NCI-H69 (cell line): ENCODE data around the gene ASB1.

Experiments
- DNase-seq: peaks from one replicate; lab custom pipeline; 2025; lab: John Stamatoyannopoulos, UW

ASB1 gene

DNA sequence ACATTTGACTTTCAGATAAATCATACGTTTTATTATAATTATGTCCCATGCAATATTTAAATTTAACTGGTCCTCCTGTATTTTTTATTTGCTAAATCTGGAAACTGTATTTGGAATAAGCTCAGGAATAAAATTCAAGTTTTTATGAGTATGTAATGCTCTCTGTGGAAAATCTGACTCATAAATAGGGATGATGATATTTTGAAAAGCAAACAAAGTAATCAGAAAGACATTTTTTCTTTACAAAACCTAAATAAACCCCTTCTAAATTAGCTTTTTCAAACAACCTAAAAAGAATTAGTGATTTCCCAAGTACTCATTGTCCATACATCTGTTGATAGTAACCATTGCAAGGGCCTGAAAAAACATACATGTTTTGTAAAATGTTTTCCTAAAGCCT is 41.1 kb downstream of the ASB1 start:
- DNase-seq: no peak

DNA sequence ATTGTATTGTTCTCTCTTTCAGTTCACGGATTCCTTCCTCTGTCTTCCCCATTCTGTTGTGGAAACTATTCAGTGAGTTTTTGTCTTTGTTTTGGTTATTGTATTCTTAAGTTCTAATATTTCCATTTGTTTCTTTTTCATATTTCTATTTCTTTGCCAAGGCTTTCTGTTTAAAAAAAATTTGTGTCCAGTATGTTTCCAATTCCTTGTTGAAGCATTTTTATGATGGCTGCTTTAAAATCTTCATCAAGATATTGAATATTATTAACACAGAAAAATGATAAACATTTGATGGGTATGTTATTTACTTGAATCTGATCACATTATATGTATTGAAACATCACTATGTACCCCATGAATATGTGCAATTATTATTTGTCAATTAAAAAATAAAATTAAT is 42.4 kb downstream of the ASB1 start:
- no peak for DNase-seq

DNA sequence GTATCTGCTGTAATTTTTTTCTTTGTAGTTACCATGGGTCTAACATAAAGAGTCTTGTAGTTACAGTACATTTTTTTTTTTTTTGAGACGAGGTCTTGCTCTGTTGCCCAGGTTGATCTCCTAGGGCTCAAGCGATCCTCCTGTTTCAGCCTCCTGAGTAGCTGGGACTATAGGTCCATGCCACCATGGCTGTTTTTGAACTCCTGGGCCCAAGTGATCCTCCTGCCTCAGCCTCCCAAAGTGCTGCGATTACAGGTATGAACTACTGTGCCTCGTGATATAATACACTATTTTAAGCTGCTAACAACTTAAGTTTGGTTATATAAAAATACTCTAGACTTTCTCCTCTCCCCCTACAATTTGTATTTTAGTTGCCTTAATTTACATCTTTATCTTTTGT is 46.3 kb downstream of the ASB1 start:
- DNase-seq: no peak

DNA sequence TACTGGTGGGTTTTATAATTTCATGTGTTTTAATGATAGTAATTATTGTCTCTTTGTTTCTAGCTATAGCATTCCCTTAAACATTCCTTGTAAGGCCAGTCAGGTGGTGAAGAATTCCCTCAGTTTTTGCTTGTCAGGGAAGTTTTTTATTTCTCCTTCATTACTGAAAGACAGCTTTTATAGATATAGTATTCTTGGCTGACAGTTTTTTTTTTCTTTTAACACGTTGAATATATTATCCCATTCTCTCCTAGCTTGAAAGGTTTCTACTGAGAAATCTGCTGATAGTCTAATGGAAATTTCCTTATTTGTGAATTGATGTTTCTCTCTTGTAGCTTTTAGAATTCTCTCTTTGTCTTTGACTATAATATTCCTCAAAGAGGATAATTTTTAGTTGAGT is 46.8 kb downstream of the ASB1 start:
- no peak for DNase-seq

DNA sequence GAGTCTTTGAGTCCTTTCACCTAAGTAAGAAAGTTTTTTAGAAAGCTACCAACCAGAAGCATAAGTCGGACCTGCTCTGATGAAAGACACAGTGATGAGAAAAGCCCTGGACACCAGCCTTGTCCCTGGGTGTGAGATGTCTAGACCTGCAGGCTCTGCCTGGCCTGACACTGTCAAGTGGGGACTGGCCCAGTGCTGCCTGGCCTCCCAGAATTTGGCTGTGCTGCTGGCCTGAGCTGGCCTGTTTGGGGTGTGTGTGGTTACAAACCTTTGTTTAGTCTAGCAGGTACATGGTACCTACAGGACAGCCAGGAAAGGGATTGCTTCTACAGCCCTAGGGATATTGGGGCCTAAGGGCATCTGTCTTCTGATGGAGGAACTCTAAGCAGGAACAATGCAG is 48.3 kb downstream of the ASB1 start:
- no peak for DNase-seq

DNA sequence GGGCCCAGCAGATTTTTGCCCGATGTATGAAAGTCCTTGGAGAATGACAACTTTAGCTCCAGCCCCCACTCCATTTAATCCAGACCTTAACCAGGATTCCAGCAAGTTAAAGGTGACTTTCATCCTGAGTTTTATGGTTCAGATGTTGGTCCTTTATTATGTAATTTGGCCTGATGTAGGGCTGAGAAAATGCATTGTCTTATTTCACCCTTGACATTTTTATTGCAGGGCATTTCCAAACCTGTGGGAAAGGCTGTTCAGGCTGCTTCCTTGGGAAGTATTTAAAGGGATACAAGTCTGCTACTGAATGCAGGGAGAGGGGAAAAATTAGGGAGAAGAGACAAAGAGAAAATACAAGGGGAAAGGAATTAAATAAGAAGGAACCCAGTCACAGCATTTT is 48.8 kb downstream of the ASB1 start:
- DNase-seq: no peak

DNA sequence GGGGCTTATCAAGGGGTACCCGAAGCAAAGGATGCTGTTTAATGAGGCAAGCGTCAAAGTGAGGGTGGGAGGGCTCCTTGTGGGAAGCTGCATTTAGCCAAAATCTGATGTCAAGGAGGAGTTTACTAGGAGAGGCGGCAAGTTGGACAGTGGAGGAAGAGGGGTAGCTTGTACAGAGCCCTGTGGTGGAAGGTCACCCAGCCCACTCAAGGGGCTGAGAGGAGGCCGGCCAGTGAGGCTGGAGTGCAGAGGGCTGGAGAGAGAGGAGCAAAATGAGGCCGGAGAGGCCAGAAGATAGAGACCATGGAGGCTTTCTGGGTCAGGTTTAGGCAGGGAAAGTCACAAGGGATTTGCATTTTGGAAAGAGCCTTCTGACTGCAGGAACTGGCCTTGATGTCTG is 49.5 kb downstream of the ASB1 start:
- DNase-seq: no peak

DNA sequence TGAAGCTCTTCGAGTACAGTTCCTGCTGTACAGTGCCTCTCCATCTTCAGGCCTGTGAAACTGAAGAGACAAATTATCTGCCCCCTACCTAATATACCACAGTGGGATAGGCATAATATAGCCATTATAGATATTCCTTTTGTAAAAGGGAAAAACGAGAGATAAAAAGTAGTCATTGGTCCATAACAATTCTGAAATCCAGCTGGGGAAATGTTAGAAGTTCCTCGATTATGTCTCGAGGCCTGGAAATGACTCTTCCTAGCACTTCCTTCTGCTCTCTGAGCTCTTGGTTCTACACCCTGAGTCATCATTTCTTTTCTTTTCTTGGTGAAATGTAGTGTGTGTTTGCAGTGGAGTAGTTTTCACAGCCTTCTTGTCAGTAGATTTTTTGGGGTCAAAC is 51.5 kb downstream of the ASB1 start:
- no peak for DNase-seq

DNA sequence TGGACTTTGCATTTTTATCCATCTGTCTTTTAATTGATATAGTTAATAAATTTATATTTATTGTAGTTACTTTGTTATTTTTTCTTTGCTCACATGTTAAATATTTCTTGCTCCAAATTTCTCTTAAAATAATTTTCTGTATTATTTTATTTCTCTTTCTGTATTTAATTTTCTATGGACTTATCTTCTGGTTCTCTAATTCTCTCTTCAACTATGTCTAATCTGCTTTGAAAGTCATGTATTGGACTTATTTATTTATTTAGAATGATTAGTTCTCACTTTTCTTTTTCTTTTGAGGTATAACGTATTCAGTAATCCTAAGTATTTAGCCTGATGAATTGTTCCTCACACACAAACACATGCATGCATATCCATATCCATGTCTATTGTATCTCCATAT is 53.1 kb downstream of the ASB1 start:
- no peak for DNase-seq

DNA sequence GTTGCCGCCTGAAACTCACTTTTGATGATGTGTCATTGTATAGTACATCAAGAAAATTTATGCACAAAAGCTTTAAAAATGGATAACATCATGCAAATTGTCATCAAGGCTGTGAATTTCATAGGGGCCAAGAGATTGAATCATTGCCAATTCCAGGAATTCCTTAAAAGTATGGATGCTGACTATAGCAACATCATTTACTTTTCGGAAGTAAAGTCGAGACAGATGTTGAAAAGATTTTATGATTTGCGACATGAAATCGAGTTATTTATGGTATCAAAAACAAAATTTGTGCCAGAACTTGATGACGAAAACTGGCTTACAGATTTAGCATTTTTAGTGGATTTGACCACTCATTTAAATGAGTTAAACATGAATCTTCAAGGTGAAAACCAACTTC is 56.3 kb downstream of the ASB1 start:
- DNase-seq: no peak

DNA sequence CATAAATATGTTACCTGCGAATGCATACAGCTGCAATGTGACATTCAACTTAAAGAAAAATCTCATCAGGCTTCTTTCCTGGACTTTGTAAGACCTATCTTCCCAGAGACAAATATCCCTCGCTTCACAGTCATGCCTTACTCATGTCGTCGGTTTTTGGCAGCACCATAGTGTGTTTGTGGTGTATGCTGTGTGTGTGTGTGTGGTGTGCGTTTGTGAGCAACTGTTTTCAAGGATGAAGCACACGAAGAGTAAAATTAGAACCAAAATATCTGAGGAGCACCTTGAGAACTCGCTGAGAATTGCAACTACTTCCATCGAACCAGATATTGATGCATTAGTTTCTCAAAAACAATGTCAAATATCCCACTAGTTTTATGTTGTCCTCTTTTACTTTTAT is 56.9 kb downstream of the ASB1 start:
- DNase-seq: no peak

DNA sequence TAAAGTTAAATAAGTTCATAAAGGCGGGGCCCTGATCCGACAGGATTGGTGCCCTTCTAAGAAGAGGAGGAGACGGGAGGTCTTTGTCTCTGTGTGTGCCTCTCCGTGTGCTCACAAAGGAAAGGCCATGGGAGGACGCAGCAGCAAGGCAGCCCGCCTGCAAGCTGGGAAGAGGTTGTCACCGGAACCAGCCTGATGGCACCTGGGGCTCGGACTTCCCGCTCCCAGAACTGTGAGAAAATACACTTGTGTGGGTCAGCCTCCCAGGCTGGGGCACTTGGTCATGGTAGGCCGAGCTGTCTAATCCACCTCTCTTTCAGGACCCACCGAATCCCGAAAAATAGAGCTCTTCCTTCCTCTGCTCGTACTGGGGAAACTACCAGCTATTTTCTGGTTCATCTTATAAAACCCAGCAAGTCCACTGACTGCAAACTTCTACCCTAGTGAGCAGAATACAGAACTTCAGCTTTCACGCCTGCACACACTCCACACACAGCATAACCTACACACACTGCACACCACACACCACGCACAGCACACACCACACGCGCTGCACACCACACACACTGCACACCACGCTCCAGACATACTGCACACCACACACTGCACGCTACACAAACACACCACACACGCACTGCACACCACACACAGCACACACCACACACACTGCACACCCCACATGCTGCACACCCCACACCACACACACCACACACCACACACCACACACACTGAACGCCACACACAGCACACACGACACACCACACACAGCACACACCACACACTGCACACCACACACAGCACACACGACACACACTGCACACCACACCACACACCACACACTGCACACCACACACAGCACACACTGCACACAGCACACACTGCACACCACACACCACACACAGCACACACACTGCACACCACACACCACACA is 58.1 kb downstream of the ASB1 start:
- no peak for DNase-seq

DNA sequence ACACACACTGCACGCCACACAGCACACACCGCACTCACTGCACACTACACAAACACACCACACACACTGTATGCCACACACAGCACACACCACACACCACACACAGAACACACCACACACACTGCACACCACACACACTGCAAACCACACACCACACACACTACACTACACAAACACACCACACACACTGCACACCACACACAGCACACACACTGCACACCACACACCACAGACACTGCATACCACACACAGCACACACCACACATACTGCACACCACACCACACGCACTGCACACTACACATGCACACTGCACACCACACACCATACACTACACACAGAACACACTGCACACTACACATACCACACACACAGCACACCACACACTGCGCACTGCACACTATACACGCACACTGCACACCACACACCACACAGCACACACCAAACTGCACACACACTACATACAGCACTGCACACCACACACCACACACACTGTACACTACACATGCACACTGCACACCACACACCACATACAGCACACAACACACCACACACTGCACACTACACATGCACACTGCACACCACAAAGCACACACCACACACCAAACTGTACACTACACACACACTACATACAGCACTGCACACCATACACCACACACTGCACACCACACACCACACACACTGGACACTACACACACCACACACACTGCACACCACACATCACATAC is 59.6 kb downstream of the ASB1 start:
- no peak for DNase-seq

DNA sequence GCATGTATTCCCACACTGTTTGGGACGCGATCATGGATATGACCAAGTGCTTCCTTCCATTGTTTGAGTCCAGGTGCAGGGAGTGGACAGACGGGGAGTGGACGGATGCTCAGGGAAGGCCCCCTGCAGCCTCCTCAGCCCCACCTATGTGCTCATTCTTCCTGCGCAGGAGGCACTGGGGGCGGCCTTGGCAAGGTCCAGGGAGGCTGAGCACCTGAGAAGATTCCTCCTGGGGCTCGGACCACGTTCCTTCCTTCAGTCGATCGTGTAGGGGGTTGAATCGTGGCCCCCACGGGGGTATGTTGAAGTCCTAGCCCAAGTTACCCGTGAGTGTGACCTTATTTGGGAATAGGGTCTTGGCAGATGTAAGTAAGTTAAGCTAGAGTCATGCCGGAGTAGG is 60.4 kb downstream of the ASB1 start:
- DNase-seq: no peak

DNA sequence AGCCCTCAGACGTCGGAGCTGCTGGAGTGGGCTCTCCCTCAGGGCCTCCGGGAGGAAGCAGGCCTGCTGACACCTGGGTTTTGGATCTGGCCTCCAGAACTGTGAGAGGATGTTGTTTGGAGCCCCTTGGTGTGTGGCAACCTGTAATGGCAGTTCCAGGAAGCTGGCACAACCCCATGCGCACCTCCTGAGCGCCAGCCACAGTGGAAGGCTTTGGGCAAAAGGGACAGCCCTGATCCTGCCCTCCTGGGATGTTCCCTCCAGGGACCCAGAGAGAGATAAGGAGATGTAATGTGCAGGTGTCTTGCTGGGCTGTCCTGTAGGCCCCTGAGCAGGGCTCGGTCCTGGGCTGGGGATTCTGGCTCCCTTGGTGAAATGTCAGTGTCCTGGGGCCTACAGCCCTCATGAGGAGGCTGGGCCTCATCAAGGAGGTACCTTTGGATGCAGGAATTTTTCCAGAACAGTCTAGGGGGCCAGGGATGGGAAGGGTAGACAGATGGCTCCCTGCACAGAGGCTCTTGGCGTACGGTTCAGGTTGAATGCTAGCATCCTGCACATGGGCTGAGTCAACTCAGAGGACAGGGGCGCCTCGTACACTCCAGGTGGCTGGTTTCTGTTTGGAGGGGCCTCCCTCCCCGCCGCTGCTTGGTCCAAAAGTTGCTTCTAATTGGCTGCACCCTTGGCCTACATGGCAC is 61.1 kb downstream of the ASB1 start:
- DNase-seq: no peak

DNA sequence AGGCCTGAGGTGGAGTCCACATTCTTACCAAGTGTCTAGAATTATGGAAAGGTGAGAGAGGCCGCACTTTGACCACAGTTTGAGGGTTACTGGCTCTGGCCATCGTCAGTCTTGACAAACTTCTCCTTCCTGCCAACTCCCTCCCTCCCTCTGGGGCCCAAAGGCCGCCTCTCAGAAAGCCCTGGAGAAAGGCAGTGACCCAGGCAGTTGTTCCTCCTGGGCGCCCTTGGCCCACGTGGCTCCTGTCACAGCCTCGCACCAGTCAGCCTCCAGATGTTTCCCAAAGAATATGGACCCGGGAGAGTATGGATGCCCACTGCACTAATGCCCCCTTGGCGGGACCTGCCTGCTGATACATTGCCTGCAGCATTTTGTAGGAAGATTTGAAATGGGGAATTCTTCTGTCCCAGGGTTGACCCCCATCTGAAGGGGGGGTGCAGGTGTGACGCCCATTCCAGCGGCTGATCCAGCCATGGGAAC is 61.7 kb downstream of the ASB1 start:
- DNase-seq: no peak

DNA sequence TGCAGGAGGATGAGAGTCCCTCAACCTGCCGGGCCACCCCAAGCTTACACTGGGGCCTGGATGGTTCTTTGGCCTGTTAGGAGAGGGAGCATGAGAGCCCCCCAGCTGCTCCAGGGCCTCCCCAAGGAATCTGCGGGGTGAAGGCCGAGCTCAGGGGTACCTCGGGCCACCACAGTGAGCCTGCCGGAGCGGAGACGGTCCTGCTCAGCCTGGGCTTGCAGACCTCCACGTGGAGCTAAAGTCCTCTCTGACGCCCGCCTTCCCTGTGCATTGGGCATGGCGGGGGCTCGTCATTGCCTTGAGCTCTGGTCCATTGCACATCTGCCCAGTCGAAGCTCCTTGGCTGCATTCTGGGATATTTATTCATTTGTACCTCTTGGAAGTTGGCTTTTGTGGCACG is 62.7 kb downstream of the ASB1 start:
- DNase-seq: no peak

DNA sequence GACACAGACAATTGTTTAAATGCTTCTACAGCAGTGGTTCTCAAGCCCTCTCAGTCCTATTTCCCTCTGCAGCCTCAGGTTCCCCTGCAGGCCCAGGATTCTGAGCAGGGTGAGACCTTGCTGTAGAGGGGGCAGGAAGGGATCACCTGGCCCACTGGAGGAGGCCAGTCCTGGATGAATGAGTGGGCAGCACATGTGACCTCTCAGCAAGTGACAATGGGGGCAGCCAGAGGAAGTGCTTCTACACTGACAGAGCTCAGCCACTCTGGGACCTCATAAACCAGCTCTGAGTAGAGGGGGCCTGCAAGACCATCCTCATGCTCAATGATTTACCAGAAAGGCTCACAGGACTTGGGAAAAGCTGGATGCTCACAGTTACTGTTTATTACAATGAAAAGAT is 63.2 kb downstream of the ASB1 start:
- DNase-seq: no peak

DNA sequence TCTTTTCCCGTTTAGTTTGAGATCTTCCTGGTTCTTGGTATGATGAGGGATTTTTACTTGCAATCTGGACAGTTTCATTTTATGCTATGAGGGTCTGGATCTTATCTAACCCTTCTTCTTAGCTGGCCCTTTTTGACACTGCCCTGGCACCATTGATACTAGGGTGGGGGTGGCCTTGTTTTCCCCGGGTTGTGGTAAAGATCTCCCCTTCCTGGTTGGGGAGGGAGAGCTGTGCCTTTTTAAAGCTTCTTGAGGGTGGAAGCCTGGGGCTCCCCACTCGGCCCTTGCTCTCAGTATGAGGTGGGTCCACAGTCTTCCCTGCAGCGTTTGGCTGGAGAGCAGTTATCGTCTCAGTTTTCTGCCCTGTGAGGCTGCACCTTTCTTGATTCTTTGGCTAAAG is 66.1 kb downstream of the ASB1 start:
- no peak for DNase-seq

DNA sequence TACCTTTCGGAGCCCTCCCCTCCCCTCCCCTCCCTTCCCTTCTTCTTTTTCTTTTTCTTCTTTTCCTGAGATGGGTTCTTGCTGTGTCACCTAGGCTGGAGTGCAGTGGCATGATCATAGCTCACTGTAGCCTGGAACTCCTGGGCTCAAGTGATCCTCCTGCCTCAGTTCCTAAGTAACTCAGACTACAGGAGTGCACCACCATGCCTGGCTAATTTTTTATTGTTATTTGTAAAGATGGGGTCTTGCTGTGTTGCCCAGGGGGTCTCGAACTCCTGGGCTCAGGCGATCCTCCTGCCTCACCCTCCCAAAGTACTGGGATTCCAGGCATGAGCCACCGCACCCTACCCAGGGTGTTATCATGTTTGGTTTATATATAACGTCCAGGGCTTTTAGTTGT is 66.7 kb downstream of the ASB1 start:
- no peak for DNase-seq

DNA sequence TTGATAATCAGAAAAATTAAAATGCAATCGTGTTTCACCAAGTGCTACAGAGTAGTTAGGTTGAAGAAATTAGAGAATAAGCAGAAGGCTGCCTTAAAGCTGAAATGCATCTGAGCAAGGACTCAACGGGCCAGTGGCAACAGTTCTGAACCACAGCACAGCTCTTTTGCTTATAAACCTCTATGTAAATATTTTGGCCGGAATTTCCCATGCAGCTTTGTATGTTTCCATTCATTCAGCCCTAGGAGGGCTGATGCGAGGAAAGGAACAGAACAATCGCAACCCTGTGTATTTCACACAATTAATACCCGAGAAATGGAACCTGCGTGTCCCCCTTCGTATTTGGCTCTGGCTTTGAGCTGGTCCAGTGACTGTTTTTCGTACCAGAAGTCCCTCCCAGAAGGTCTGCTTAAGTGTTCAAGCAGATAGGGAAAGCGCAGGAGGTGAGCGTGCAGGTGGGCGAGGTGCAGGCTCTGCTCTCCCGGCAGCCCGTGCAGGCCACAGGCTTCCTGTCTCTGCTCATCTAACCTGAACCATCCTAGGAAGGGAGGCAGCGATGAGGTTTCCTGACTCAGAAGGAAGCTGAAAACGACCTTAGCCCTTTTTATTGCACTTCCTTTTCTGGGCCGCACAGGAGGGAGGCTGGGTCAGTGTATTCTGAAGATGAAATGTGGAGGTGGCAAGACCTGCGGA is 67.3 kb downstream of the ASB1 start:
- no peak for DNase-seq

DNA sequence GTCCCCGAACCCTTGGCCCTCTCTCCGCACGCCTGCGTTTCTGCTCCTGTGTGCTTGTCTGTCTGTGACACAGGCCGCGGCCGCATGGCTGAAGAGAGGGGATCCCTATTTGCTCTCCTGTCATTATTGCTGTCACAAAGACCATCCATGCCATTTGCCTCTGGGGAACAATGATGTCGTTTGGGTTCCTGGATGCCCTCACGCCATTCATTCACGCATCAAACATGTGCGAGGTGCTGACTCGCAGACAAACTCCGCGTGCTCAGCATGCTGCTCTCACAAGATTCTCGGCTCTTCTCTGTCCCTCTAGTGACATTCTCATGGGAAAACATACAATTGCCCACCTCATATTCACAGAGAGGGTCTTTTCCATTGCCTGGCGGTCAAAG is 67.8 kb downstream of the ASB1 start:
- no peak for DNase-seq
